ENCODE measurements around the gene ALOXE3.

- TF ChIP-seq RAD21 (IDR thresholded peaks at IDR 0.05; ENCODE audit: low read depth) (no peak), EGR1 (IDR thresholded peaks at IDR 0.05) (no peak), YY1 (IDR thresholded peaks at IDR 0.05; ENCODE audit: low read depth) (no peak), TAF1 (IDR thresholded peaks at IDR 0.05; ENCODE audit: low read depth) (no peak), CEBPB (IDR thresholded peaks at IDR 0.05) (no peak), USF1 (IDR thresholded peaks at IDR 0.05) (no peak), CREB1 (IDR thresholded peaks at IDR 0.05; ENCODE audit: low read depth) (no peak), ZBTB7A (IDR thresholded peaks at IDR 0.05; ENCODE audit: low read depth) (no peak), NFIC (IDR thresholded peaks at IDR 0.05) (no peak), TCF12 (IDR thresholded peaks at IDR 0.05; ENCODE audit: low read depth) (no peak), FOXM1 (IDR thresholded peaks at IDR 0.05; ENCODE audit: borderline replicate concordance, low read depth) (no peak), TEAD4 (IDR thresholded peaks at IDR 0.05) (no peak)
- TF ChIP-seq, protein P1, sequence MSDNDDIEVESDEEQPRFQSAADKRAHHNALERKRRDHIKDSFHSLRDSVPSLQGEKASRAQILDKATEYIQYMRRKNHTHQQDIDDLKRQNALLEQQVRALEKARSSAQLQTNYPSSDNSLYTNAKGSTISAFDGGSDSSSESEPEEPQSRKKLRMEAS (IDR thresholded peaks at IDR 0.05) = no peak
- TF ChIP-seq, protein P2, sequence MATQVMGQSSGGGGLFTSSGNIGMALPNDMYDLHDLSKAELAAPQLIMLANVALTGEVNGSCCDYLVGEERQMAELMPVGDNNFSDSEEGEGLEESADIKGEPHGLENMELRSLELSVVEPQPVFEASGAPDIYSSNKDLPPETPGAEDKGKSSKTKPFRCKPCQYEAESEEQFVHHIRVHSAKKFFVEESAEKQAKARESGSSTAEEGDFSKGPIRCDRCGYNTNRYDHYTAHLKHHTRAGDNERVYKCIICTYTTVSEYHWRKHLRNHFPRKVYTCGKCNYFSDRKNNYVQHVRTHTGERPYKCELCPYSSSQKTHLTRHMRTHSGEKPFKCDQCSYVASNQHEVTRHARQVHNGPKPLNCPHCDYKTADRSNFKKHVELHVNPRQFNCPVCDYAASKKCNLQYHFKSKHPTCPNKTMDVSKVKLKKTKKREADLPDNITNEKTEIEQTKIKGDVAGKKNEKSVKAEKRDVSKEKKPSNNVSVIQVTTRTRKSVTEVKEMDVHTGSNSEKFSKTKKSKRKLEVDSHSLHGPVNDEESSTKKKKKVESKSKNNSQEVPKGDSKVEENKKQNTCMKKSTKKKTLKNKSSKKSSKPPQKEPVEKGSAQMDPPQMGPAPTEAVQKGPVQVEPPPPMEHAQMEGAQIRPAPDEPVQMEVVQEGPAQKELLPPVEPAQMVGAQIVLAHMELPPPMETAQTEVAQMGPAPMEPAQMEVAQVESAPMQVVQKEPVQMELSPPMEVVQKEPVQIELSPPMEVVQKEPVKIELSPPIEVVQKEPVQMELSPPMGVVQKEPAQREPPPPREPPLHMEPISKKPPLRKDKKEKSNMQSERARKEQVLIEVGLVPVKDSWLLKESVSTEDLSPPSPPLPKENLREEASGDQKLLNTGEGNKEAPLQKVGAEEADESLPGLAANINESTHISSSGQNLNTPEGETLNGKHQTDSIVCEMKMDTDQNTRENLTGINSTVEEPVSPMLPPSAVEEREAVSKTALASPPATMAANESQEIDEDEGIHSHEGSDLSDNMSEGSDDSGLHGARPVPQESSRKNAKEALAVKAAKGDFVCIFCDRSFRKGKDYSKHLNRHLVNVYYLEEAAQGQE (IDR thresholded peaks at IDR 0.05; ENCODE audit: low read depth) = no peak
Observed at GRCh38 chr17:8068736-8069586, 49.4 kb downstream of the ALOXE3 start.
